Dedifferentiated amniotic fluid mesenchymal stem cell (primary cell): ENCODE results near the gene EEF1B2.
"Not testable (repeated sequence)": the region's sequence is repeated elsewhere in the genome, so short reads cannot be mapped to it uniquely, and the experiment has no call there.

Experiments
- DNase-seq: peaks from one replicate; pipeline ENCODE4 v3.0.0-alpha.2; 2016; ENCODE audit errors: extremely low spot score

EEF1B2 gene

GRCh38 chr2:206159346-206160124, at the start of gene EEF1B2, which contains the start of gene NDUFS1:
Gene EEF1B2, plus strand, starts transcription at chr2:206159895. Its CDS starts 85 bp downstream, at chr2:206159980.
Gene NDUFS1, minus strand, starts transcription at chr2:206159444. Its CDS starts 5,766 bp downstream, at chr2:206153678.
- peak; percentile 99 for DNase-seq

GRCh38 chr2:206112108-206112507, 47.6 kb upstream of the EEF1B2 start:
- no peak for DNase-seq

GRCh38 chr2:206112846-206113547, 46.7 kb upstream of the EEF1B2 start:
- DNase-seq, result no peak

GRCh38 chr2:206115026-206115578, 44.6 kb upstream of the EEF1B2 start:
- DNase-seq, result peak; percentile 5

- peak; percentile 1 for DNase-seq
These were observed 43.4 kb upstream of the EEF1B2 start for GRCh38 chr2:206116278-206116677.

GRCh38 chr2:206122569-206122968, 37.1 kb upstream of the EEF1B2 start:
- DNase-seq, result not testable (repeated sequence)

- no peak for DNase-seq
These were observed 33.8 kb upstream of the EEF1B2 start for GRCh38 chr2:206125901-206126300.

- DNase-seq, result no peak
These were observed 32.0 kb upstream of the EEF1B2 start for GRCh38 chr2:206127656-206128055.

- DNase-seq, result no peak
These were observed 16.2 kb upstream of the EEF1B2 start for GRCh38 chr2:206143451-206143850.

- no peak for DNase-seq
These were observed 15.3 kb upstream of the EEF1B2 start for GRCh38 chr2:206144383-206144782.

GRCh38 chr2:206145665-206146064, 14.0 kb upstream of the EEF1B2 start:
- DNase-seq, result no peak

GRCh38 chr2:206149330-206149729, 10.4 kb upstream of the EEF1B2 start:
- DNase-seq, result no peak

- no peak for DNase-seq
These were observed 9.5 kb upstream of the EEF1B2 start for GRCh38 chr2:206150168-206150567.

- DNase-seq, result no peak
These were observed 9.1 kb upstream of the EEF1B2 start for GRCh38 chr2:206150631-206151030.

GRCh38 chr2:206154197-206154596, 5.5 kb upstream of the EEF1B2 start:
- no peak for DNase-seq

- DNase-seq, result not testable (repeated sequence)
These were observed 2.7 kb upstream of the EEF1B2 start for GRCh38 chr2:206157014-206157413.

GRCh38 chr2:206158563-206159345, 941 bp upstream of the EEF1B2 start:
- no peak for DNase-seq

- DNase-seq, result no peak
These were observed 571 bp downstream of the EEF1B2 start for GRCh38 chr2:206160125-206160806.

GRCh38 chr2:206160807-206161179, 1.1 kb downstream of the EEF1B2 start:
- DNase-seq, result no peak

GRCh38 chr2:206162401-206162800, 2.7 kb downstream of the EEF1B2 start:
- DNase-seq, result not testable (repeated sequence)

GRCh38 chr2:206163251-206163880, 3.7 kb downstream of the EEF1B2 start:
- no peak for DNase-seq
